ENCODE results near the gene SERTAD4.

- TF ChIP-seq CTCF (IDR thresholded peaks at IDR 0.05) (no peak), POLR2A (IDR thresholded peaks at IDR 0.05) (no peak)
Measured at GRCh38 chr1:210228158-210228557, 4.4 kb upstream of the SERTAD4 start.

Measured in uterus (tissue), 2 donors.